ENCODE measurements around the gene GSTT4.
"Not testable (repeated sequence)": the region's sequence is repeated elsewhere in the genome, so short reads cannot be mapped to it uniquely, and the experiment has no call there.

GSTT4 gene

DNA sequence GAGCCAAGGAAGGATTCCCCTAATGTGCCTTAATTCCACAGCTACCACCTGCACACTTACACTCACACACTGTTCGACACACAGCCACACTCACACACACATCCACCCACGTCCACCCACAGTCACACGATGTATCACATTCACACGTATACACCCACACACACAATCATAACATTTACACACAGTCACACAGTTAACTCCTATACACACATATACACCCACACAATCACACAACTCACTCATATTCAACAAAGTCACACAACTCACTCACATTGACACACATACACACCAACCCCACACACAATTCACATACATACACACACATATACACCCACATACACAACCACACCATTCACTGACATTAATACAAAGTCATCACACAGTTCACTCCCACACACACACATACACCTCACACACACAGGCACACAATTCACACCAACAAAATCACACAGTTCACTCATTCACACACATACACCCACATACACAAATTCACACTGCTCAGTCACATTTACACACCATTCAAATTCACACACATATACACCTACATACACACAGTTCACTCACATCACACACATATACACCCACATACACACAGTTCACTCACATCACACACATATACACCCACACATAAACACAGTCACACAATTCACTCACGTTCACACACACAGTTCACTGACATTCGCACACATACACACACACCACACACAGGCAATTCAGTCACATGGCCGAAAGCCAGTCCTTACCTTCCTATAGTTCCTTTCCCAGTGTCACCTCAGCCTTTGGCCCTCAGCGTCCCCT, 50.9 kb downstream of the GSTT4 start:
- not testable (repeated sequence) for DNase-seq (ENCODE audit: low read depth, low spot score)

DNA sequence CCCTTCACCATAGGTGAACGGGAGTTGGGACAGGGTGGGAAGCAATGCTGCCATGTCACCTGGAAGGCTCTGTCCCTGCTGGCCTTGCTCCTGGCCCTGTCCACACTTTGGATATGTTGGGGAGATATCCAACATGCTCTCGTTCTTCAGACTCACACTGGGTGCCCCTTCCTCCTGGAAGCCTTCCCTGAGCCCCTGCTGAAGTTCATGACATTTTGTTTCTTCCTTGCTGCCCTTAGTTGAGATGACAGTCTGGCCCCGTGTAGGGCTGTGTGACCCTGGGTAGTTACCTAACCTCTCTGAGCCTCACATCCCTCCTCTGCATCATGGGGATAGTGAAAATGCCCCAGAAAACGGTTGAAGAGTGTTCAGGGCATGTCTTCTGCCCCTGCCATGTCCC, 51.8 kb downstream of the GSTT4 start:
- DNase-seq (ENCODE audit: low read depth, low spot score): not testable (repeated sequence)

- DNase-seq (ENCODE audit: low read depth, low spot score): not testable (repeated sequence)
Measured at GRCh38 chr22:23952794-23953405, 52.4 kb downstream of the GSTT4 start.

DNA sequence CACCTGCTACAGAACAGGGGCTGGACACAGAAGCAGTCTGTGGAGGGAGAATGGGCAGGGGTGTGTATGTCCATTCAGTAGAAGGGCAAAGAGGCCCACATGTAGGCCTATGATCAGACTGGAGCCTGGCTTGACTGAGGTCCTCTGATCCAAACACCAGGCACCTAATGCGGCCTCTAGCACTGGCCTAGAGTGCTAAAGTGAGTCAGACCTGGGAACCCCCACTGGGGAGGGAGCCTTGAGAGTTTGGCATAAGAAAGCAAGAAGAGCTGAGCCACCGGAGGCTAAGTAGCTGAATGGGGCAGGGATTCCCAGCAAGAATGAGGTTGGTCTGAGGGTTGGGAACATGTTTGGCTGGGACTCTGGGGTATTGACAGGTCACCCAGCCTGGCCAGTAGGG, 53.9 kb downstream of the GSTT4 start:
- not testable (repeated sequence) for DNase-seq (ENCODE audit: low read depth, low spot score)

GRCh38 chr22:23949764-23950163, 55.5 kb downstream of the GSTT4 start:
- DNase-seq (ENCODE audit: low read depth, low spot score): not testable (repeated sequence)

Data from activated CD4-positive, CD25-positive, alpha-beta regulatory T cell treated with anti-CD3 and anti-CD28 coated beads, Interleukin-2, amount 50 U/mL, for 16 hours (primary cell).